GM12892 (cell line): ENCODE measurements around the gene LOXHD1.

Experiments used
- POLR2A ChIP-seq: IDR thresholded peaks from 2 replicates; pipeline ENCODE4 v1.6.1; 2011; ENCODE audit warnings: low read depth, low read length, control low read depth
- POLR2AphosphoS5 ChIP-seq: IDR thresholded peaks from 2 replicates; pipeline ENCODE4 v1.6.1; 2011; ENCODE audit warnings: low read depth, low read length, control low read depth
- TAF1 ChIP-seq: IDR thresholded peaks from 2 replicates; pipeline ENCODE4 v1.6.1; 2011; ENCODE audit warnings: low read depth, mild to moderate bottlenecking, control low read depth, low read length, borderline replicate concordance

DNA sequence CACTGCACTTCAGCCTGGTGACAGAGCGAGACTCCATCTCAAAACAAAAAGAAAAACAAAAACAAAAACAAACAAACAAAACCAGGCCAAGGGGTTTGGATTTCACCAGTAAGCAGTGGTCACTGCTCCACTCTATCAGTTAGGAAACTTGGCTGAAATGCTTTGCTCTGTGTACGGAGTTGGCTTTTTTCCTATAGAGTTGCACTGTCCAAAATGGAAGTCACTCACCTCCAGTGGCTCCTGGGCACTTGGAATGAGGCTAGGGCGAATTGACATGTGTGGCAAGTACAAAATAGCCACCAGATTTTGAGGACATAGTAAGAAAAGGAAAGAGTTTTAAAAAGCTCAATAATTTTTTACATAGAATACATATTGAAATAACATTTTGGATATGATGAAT is 228.7 kb downstream of the LOXHD1 start:
- no peak for TF ChIP-seq POLR2A
- TF ChIP-seq POLR2AphosphoS5 = no peak
- no peak for TF ChIP-seq TAF1
